Neural progenitor cell (in vitro differentiated cells): ENCODE measurements around the gene APEH.

Experiments used
- CTCF ChIP-seq: fragments of 200-600 bp; sonication (generic); IDR thresholded peaks from 2 replicates; pipeline ENCODE4 v1.5.1; 2017; ENCODE audit warnings: antibody characterized with exemption, mild to moderate bottlenecking
- EZH2 ChIP-seq: fragments of 200-600 bp; sonication (generic); IDR thresholded peaks from 2 replicates; pipeline ENCODE4 v1.6.1; 2017; ENCODE audit warnings: antibody characterized with exemption, mild to moderate bottlenecking, moderate library complexity
- EZH2phosphoT487 ChIP-seq: fragments of 200-600 bp; sonication (generic); IDR thresholded peaks from 2 replicates; pipeline ENCODE4 v1.6.1; 2017; ENCODE audit warnings: antibody characterized with exemption

- TF ChIP-seq CTCF (no peak), EZH2 (no peak), EZH2phosphoT487 (no peak)
These were observed 35.7 kb downstream of the APEH start for GRCh38 chr3:49709852-49710251.
